Peyer's patch (tissue), 4 donors: Measurements from ENCODE around the gene SGIP1. TPM values are rescaled to one million over a fixed set of nuclear protein-coding genes. Genes with fewer than 3 reads are reported as not detected.
A peak's percentile ranks its signal among the peaks of the same experiment; 100 is the strongest.

Experiments
- DNase-seq, 3 donors: peaks; one replicate each; pipeline ENCODE4 v3.0.0-alpha.2; 2017 to 2019
- H3K27ac ChIP-seq, 4 donors: fragments of 200-600 bp; sonication (generic); one replicate each; pipeline ENCODE4 v1.5.1; 2016 to 2019
- H3K27me3 ChIP-seq, 2 donors: fragments of 200-600 bp; sonication (generic); one replicate each; pipeline ENCODE4 v1.5.1; 2019
- H3K36me3 ChIP-seq, 3 donors: fragments of 200-600 bp; sonication (generic); one replicate each; pipeline ENCODE4 v1.5.1; 2016 to 2019
- H3K4me1 ChIP-seq, 4 donors: fragments of 200-600 bp; sonication (generic); one replicate each; pipeline ENCODE4 v1.5.1; 2016 to 2019
- H3K4me3 ChIP-seq, 4 donors: fragments of 200-600 bp; sonication (generic); 1 replicate in 3 of 4; 2 replicates in 1 of 4; pipeline ENCODE4 v1.5.1; 2016 to 2019; ENCODE audit warnings: mild to moderate bottlenecking in 1 of 4
- H3K9me3 ChIP-seq, 4 donors: fragments of 200-600 bp; sonication (generic); one replicate each; pipeline ENCODE4 v1.5.1; 2016 to 2019; ENCODE audit warnings: mild to moderate bottlenecking in 1 of 4
- CTCF ChIP-seq, 6 experiments: fragments of 450-650 bp in 4 of 6; fragments of 200-600 bp in 2 of 6; sonication (generic) in 1 of 6; IDR thresholded peaks; one replicate each; pipeline ENCODE4 v1.5.1; 2017 to 2019; ENCODE audit warnings: antibody characterized with exemption in 6 of 6, mild to moderate bottlenecking in 3 of 6, moderate library complexity in 1 of 6
- POLR2A ChIP-seq, 2 donors: fragments of 450-650 bp; IDR thresholded peaks; one replicate each; pipeline ENCODE4 v1.5.1; 2017; ENCODE audit warnings: antibody characterized with exemption in 2 of 2, mild to moderate bottlenecking in 2 of 2, moderate library complexity in 2 of 2
- total RNA-seq, 4 donors: library from RNA; depleted of rRNA; stranded (reverse); fragments of >200 nt; gene quantifications; one replicate each; pipeline ENCODE4 v1.1.0, GENCODE V29; 2016

Gene SGIP1
- total RNA-seq, 4 donors from 2014 or later, result 0.47 to 14.9 (median 5.8) TPM

DNA sequence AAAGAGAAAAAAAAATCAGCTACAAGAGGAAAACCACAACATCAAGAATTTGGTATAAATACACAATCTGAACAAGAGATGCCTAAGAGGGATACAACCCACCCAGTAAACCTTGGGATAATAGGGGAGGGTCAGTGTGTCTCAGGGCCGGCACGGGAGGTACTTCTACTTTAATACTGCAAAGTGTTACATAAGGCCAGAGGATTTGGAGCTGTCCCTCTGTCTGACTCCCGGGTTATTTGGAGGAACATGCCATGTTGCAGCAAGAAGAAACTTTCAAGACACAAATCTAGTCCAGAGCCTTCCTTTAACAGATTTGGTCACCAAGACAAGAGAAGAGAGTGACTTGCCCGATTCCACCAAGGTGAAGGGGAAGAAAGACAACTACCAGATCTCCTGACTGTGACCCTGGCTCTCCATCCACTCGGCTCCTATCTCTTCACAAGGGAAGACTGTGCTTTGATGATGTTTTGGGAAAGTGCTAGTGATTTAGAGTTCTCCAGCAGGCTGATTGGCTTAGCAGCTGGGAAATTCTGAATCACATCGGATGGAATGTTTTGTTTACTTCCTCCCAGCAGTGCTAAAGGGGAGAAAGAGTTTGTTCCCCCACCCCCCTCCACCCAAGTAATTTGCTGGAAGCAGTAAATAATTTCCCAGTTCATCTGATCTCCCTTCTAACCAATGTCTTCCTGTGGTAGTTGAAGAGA, 29.3 kb downstream of the SGIP1 start:
- Histone ChIP-seq H3K36me3 (no peaks in the 10 kb centered on the region), H3K4me1 (peaks cover 0 to 10% (median 0%) of the 10 kb centered on the region in 4 donors), H3K27me3 (no peaks in the 10 kb centered on the region), H3K9me3 (no peaks in the 10 kb centered on the region), H3K4me3 (no peak overlapping the region), H3K27ac (peak overlapping the region in 3 of 4 donors; percentile 18 to 74 (median 66))
- TF ChIP-seq CTCF (IDR thresholded peaks at IDR 0.05), result no peak
- no peak for TF ChIP-seq POLR2A (IDR thresholded peaks at IDR 0.05)
- DNase-seq, result no peak

GRCh38 chr1:66563941-66564630, 30.1 kb downstream of the SGIP1 start:
- H3K27ac ChIP-seq, result peak overlapping the region in 3 of 4 donors; percentile 13 to 74 (median 66)
- H3K4me3 ChIP-seq, result no peak overlapping the region
- H3K27me3 ChIP-seq, result no peaks in the 10 kb centered on the region
- peaks cover 0 to 10% (median 0%) of the 10 kb centered on the region in 4 donors for H3K4me1 ChIP-seq
- no peaks in the 10 kb centered on the region for H3K9me3 ChIP-seq
- no peak for DNase-seq
- no peak for TF ChIP-seq CTCF (IDR thresholded peaks at IDR 0.05)
- TF ChIP-seq POLR2A (IDR thresholded peaks at IDR 0.05), result no peak
- H3K36me3 ChIP-seq, result no peaks in the 10 kb centered on the region

DNA sequence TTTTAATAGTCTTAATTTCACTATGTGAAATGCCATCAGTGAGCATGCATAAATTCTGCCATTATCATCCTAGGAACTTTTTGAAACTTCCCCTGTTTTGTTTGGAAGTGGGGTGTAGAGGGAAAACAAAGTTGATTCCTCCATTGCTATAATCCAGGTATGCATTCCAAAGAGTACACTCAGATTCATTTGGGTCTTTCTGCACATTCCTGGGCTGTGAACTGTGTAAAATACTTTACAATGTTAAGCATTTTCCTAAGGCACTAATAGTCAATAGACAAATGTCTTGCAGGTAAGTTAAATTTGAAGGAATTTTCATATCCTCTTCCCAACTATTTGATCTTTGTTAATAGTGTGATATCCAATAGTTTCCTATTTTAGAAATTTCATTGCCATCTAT, 36.2 kb downstream of the SGIP1 start:
- H3K9me3 ChIP-seq, result no peaks in the 10 kb centered on the region
- no peaks in the 10 kb centered on the region for H3K27me3 ChIP-seq
- H3K27ac ChIP-seq, result no peak overlapping the region
- TF ChIP-seq POLR2A (IDR thresholded peaks at IDR 0.05), result no peak
- no peak for TF ChIP-seq CTCF (IDR thresholded peaks at IDR 0.05)
- H3K4me3 ChIP-seq, result no peak overlapping the region
- no peaks in the 10 kb centered on the region for H3K36me3 ChIP-seq
- no peaks in the 10 kb centered on the region for H3K4me1 ChIP-seq
- DNase-seq, result no peak

DNA sequence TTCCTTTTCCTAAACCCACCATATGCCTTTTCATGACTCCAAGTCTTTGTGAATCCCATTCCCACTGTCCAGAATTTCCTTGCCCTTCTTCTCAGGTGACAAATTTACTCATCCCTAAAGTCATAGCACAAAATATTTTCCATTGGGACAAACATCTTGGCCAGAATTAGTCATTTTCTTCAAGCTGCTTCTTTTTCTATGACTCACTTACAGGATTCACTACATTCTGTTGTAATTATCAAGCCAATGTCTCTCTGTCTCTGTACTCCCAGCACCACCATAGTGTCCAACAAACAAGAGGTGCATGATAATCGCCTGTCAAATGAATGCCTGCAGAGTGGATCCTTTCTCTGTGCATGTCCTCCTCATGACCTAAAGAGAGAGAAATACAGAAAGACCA, 37.8 kb downstream of the SGIP1 start:
- DNase-seq, result no peak
- no peak for TF ChIP-seq POLR2A (IDR thresholded peaks at IDR 0.05)
- TF ChIP-seq CTCF (IDR thresholded peaks at IDR 0.05), result no peak
- H3K27ac ChIP-seq, result no peak overlapping the region

GRCh38 chr1:66575739-66576138, 41.8 kb downstream of the SGIP1 start:
- no peak overlapping the region for H3K4me3 ChIP-seq
- no peak overlapping the region for H3K27ac ChIP-seq
- H3K36me3 ChIP-seq, result no peaks in the 10 kb centered on the region
- DNase-seq, result no peak
- H3K27me3 ChIP-seq, result no peaks in the 10 kb centered on the region
- peaks cover 0 to 12% (median 0%) of the 10 kb centered on the region in 4 donors for H3K4me1 ChIP-seq
- H3K9me3 ChIP-seq, result no peaks in the 10 kb centered on the region
- no peak for TF ChIP-seq CTCF (IDR thresholded peaks at IDR 0.05)
- TF ChIP-seq POLR2A (IDR thresholded peaks at IDR 0.05), result no peak

More for the DNA sequence above, 37.8 kb downstream of the SGIP1 start:
- H3K4me3 ChIP-seq, result no peak overlapping the region
- no peaks in the 10 kb centered on the region for H3K27me3 ChIP-seq
- H3K36me3 ChIP-seq, result no peaks in the 10 kb centered on the region
- H3K4me1 ChIP-seq, result peaks cover 0 to 7% (median 0%) of the 10 kb centered on the region in 4 donors
- H3K9me3 ChIP-seq, result no peaks in the 10 kb centered on the region
